ENCODE results near the gene TMEM147. TPM values are rescaled to one million over a fixed set of nuclear protein-coding genes. Genes with fewer than 3 reads are reported as not detected.

TMEM147 gene
- total and polyA plus RNA-seq, 2 of the 13 experiments (the other 11 are each of a cell fraction or from before 2014, with no cell fraction given) = 141 to 176 TPM

GRCh38 chr19:35553385-35554000, 8.1 kb downstream of the TMEM147 start:
- no peaks in the 10 kb centered on the region for H4K20me1 ChIP-seq (ENCODE audit: insufficient read depth, low read length)
- no peak overlapping the region for H3K27ac ChIP-seq (ENCODE audit: extremely low read length, insufficient read depth, low read length)
- H3K36me3 ChIP-seq (replicated peaks in 1 of 2; ENCODE audit: control insufficient read depth in 1 of 2, insufficient read depth in 2 of 2, low read length in 2 of 2) = no peaks in the 10 kb centered on the region
- no peak overlapping the region for H2AFZ ChIP-seq (ENCODE audit: low read length)
- CTCF ChIA-PET (ENCODE audit: low intra/inter-chr PET ratio, low total read pairs) = no interaction called here
- in situ Hi-C loops (cut with HindIII; ENCODE audit: extremely low pct_ligation_motif_present, low pct_unique_long_range_greater_than_20kb) = no loop called here
- H3K9ac ChIP-seq (ENCODE audit: insufficient read depth, low read depth, low read length) = no peak overlapping the region; the same call in 1 of the 2 replicates
- no peak overlapping the region for H3K4me2 ChIP-seq (ENCODE audit: low read depth, low read length)
- intact Hi-C loops (cut with micrococcal nuclease; ENCODE audit: unreplicated experiment) = loop anchor here (10.0 kb wide), 2 partner anchors 61 to 91 kb away; partner anchors contain the start of genes COX6B1, ETV2 and HAUS5
- DNase-seq (ENCODE audit: low spot score) (no peak), ATAC-seq (no peak), FAIRE-seq (no peak)
- H3K9me3 ChIP-seq (ENCODE audit: low read length) = no peaks in the 10 kb centered on the region
- peaks cover 48% of the 10 kb centered on the region for H3K4me1 ChIP-seq (ENCODE audit: insufficient read depth, low read length)
- H3K79me2 ChIP-seq (ENCODE audit: insufficient read depth, low read length) = no peaks in the 10 kb centered on the region
- POLR2A ChIA-PET = no interaction called here
- WGBS (ENCODE audit: low lambda C conversion rate) = 50% methylated on average over 8 of the region's 14 CpGs
- no TSS peak for BruUV-seq (replicated peaks)
- peaks cover 0 to 25% of the 10 kb centered on the region in 2 experiments; a peak in 1 of 5 replicates for H3K27me3 ChIP-seq (ENCODE audit: control insufficient read depth in 1 of 2, insufficient read depth in 2 of 2, low read length in 2 of 2)
- no peak overlapping the region for H3K4me3 ChIP-seq (replicated peaks in 1 of 3; ENCODE audit: insufficient read depth in 1 of 3, low read depth in 2 of 3, low read length in 3 of 3)
- TF ChIP-seq MBNL3 (CRISPR knock-in tag; conservative IDR thresholded peaks at IDR 0.05) = no peak
- TF ChIP-seq RAD21 (CRISPR knock-in tag; IDR thresholded peaks at IDR 0.05) = no peak
- TF ChIP-seq TFE3 (CRISPR knock-in tag; IDR thresholded peaks at IDR 0.05) = no peak
- TF ChIP-seq ZNF430 (CRISPR knock-in tag; IDR thresholded peaks at IDR 0.05) = no peak
- TF ChIP-seq, protein P1, sequence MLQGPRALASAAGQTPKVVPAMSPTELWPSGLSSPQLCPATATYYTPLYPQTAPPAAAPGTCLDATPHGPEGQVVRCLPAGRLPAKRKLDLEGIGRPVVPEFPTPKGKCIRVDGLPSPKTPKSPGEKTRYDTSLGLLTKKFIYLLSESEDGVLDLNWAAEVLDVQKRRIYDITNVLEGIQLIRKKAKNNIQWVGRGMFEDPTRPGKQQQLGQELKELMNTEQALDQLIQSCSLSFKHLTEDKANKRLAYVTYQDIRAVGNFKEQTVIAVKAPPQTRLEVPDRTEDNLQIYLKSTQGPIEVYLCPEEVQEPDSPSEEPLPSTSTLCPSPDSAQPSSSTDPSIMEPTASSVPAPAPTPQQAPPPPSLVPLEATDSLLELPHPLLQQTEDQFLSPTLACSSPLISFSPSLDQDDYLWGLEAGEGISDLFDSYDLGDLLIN (CRISPR knock-in tag; IDR thresholded peaks at IDR 0.05; ENCODE audit: borderline replicate concordance) = no peak
- no peak for TF ChIP-seq NPAS2 (CRISPR knock-in tag; IDR thresholded peaks at IDR 0.05; ENCODE audit: borderline replicate concordance)
- TF ChIP-seq ZNF343 (CRISPR knock-in tag; IDR thresholded peaks at IDR 0.05) = 0 out of 2 replicates have a peak, but pooled peaks have one; percentile 27
- TF ChIP-seq MLLT10 (CRISPR knock-in tag; IDR thresholded peaks at IDR 0.05) = no peak
- no peak for TF ChIP-seq ZNF7 (CRISPR knock-in tag; IDR thresholded peaks at IDR 0.05)
- TF ChIP-seq ZNF10 (CRISPR knock-in tag; IDR thresholded peaks at IDR 0.05; ENCODE audit: borderline replicate concordance, low read depth) = no peak
- no peak for TF ChIP-seq MTA1 (CRISPR knock-in tag; IDR thresholded peaks at IDR 0.05; ENCODE audit: borderline replicate concordance)
- TF ChIP-seq ZNF768 (CRISPR knock-in tag; IDR thresholded peaks at IDR 0.05) = peak; percentile 34; the same call in 1 of the 2 replicates
- TF ChIP-seq RORA (CRISPR knock-in tag; IDR thresholded peaks at IDR 0.05) = no peak
- TF ChIP-seq ZC3H13 (CRISPR knock-in tag; IDR thresholded peaks at IDR 0.05) = no peak
- TF ChIP-seq MYNN (CRISPR knock-in tag; IDR thresholded peaks at IDR 0.05; ENCODE audit: low read depth) = no peak
- TF ChIP-seq, protein P2, sequence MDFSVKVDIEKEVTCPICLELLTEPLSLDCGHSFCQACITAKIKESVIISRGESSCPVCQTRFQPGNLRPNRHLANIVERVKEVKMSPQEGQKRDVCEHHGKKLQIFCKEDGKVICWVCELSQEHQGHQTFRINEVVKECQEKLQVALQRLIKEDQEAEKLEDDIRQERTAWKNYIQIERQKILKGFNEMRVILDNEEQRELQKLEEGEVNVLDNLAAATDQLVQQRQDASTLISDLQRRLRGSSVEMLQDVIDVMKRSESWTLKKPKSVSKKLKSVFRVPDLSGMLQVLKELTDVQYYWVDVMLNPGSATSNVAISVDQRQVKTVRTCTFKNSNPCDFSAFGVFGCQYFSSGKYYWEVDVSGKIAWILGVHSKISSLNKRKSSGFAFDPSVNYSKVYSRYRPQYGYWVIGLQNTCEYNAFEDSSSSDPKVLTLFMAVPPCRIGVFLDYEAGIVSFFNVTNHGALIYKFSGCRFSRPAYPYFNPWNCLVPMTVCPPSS (IDR thresholded peaks at IDR 0.05) = no peak
- TF ChIP-seq, protein P3, sequence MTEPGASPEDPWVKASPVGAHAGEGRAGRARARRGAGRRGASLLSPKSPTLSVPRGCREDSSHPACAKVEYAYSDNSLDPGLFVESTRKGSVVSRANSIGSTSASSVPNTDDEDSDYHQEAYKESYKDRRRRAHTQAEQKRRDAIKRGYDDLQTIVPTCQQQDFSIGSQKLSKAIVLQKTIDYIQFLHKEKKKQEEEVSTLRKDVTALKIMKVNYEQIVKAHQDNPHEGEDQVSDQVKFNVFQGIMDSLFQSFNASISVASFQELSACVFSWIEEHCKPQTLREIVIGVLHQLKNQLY (CRISPR knock-in tag; IDR thresholded peaks at IDR 0.05) = no peak
- TF ChIP-seq, protein P4, sequence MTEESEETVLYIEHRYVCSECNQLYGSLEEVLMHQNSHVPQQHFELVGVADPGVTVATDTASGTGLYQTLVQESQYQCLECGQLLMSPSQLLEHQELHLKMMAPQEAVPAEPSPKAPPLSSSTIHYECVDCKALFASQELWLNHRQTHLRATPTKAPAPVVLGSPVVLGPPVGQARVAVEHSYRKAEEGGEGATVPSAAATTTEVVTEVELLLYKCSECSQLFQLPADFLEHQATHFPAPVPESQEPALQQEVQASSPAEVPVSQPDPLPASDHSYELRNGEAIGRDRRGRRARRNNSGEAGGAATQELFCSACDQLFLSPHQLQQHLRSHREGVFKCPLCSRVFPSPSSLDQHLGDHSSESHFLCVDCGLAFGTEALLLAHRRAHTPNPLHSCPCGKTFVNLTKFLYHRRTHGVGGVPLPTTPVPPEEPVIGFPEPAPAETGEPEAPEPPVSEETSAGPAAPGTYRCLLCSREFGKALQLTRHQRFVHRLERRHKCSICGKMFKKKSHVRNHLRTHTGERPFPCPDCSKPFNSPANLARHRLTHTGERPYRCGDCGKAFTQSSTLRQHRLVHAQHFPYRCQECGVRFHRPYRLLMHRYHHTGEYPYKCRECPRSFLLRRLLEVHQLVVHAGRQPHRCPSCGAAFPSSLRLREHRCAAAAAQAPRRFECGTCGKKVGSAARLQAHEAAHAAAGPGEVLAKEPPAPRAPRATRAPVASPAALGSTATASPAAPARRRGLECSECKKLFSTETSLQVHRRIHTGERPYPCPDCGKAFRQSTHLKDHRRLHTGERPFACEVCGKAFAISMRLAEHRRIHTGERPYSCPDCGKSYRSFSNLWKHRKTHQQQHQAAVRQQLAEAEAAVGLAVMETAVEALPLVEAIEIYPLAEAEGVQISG (CRISPR knock-in tag; IDR thresholded peaks at IDR 0.05) = 0 out of 2 replicates have a peak, but pooled peaks have one; percentile 7

Measured in HepG2 (cell line).